HEK293T (cell line): ENCODE data around the gene ITGA3.

Experiments used
- FOXA1 ChIP-seq: fragments of 450-650 bp; IDR thresholded peaks from 2 replicates; pipeline ENCODE4 v1.6.1; 2016; ENCODE audit warnings: mild to moderate bottlenecking
- L3MBTL2 ChIP-seq: fragments of 450-650 bp; conservative IDR thresholded peaks from 2 replicates; pipeline ENCODE4 v1.6.1; 2016; ENCODE audit warnings: mild to moderate bottlenecking
- SUZ12 ChIP-seq: fragments of 450-650 bp; IDR thresholded peaks from 2 replicates; pipeline ENCODE4 v1.6.1; 2016; ENCODE audit warnings: mild to moderate bottlenecking

DNA sequence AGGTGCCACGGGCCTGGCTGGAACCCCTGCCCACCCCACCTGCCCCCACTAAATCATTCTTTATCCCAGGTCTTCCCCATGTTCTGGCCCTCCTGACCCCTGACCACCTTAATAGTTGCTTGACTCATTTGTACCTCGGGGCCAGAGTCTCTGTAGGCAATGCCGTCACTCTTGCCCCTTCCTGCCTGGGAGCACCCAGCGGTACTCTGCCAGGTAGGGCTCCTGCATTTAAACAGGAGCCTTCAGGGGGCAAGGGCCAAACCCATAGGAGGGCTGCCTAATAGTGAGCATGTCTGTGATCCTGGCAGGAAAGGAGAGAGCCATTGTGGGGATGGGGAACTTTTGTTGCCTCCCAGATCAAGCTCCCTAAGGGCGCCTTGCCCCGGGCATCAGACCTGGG lies 8.8 kb upstream of the ITGA3 start:
- no peak for TF ChIP-seq L3MBTL2
- TF ChIP-seq SUZ12 = no peak
- no peak for TF ChIP-seq FOXA1
